ENCODE results near the gene MAP1LC3B2.
A peak's percentile ranks its signal among the peaks of the same experiment; 100 is the strongest.

MAP1LC3B2 gene

GRCh38 chr12:116589581-116589980 lies 30.4 kb downstream of the MAP1LC3B2 start:
- H3K27ac ChIP-seq (ENCODE audit: poor library complexity, severe bottlenecking): no peak overlapping the region
- TF ChIP-seq, protein P1, sequence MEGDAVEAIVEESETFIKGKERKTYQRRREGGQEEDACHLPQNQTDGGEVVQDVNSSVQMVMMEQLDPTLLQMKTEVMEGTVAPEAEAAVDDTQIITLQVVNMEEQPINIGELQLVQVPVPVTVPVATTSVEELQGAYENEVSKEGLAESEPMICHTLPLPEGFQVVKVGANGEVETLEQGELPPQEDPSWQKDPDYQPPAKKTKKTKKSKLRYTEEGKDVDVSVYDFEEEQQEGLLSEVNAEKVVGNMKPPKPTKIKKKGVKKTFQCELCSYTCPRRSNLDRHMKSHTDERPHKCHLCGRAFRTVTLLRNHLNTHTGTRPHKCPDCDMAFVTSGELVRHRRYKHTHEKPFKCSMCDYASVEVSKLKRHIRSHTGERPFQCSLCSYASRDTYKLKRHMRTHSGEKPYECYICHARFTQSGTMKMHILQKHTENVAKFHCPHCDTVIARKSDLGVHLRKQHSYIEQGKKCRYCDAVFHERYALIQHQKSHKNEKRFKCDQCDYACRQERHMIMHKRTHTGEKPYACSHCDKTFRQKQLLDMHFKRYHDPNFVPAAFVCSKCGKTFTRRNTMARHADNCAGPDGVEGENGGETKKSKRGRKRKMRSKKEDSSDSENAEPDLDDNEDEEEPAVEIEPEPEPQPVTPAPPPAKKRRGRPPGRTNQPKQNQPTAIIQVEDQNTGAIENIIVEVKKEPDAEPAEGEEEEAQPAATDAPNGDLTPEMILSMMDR (IDR thresholded peaks at IDR 0.05; ENCODE audit: poor library complexity, severe bottlenecking): no peak
- H3K4me3 ChIP-seq (ENCODE audit: severe bottlenecking): no peak overlapping the region
- H3K27me3 ChIP-seq (ENCODE audit: insufficient read depth, poor library complexity, severe bottlenecking): no peaks in the 10 kb centered on the region
- H3K36me3 ChIP-seq (ENCODE audit: low read depth): no peaks in the 10 kb centered on the region
- ATAC-seq (ENCODE audit: low read depth) (no peak), DNase-seq (ENCODE audit: low spot score) (no peak)
- no peaks in the 10 kb centered on the region for H3K9me3 ChIP-seq (ENCODE audit: severe bottlenecking)
- H3K4me1 ChIP-seq (ENCODE audit: insufficient read depth, poor library complexity, severe bottlenecking): no peaks in the 10 kb centered on the region

GRCh38 chr12:116590561-116590960 lies 31.4 kb downstream of the MAP1LC3B2 start:
- Histone ChIP-seq H3K36me3 (ENCODE audit: low read depth) (no peaks in the 10 kb centered on the region), H3K27ac (ENCODE audit: poor library complexity, severe bottlenecking) (no peak overlapping the region), H3K27me3 (ENCODE audit: insufficient read depth, poor library complexity, severe bottlenecking) (no peaks in the 10 kb centered on the region), H3K4me3 (ENCODE audit: severe bottlenecking) (no peak overlapping the region), H3K4me1 (ENCODE audit: insufficient read depth, poor library complexity, severe bottlenecking) (no peaks in the 10 kb centered on the region), H3K9me3 (ENCODE audit: severe bottlenecking) (no peaks in the 10 kb centered on the region)
- DNase-seq (ENCODE audit: low spot score) (no peak), ATAC-seq (ENCODE audit: low read depth) (peak; percentile 14; the same call in 1 of the 3 replicates)
- TF ChIP-seq, protein P1 (IDR thresholded peaks at IDR 0.05; ENCODE audit: poor library complexity, severe bottlenecking): no peak

GRCh38 chr12:116591855-116592637 lies 32.9 kb downstream of the MAP1LC3B2 start:
- DNase-seq (ENCODE audit: low spot score) (no peak), ATAC-seq (ENCODE audit: low read depth) (no peak)
- Histone ChIP-seq H3K27ac (ENCODE audit: poor library complexity, severe bottlenecking) (no peak overlapping the region), H3K36me3 (ENCODE audit: low read depth) (no peaks in the 10 kb centered on the region), H3K4me1 (ENCODE audit: insufficient read depth, poor library complexity, severe bottlenecking) (no peaks in the 10 kb centered on the region), H3K27me3 (ENCODE audit: insufficient read depth, poor library complexity, severe bottlenecking) (no peaks in the 10 kb centered on the region), H3K4me3 (ENCODE audit: severe bottlenecking) (no peak overlapping the region), H3K9me3 (ENCODE audit: severe bottlenecking) (no peaks in the 10 kb centered on the region)
- TF ChIP-seq, protein P1 (IDR thresholded peaks at IDR 0.05; ENCODE audit: poor library complexity, severe bottlenecking): no peak

DNA sequence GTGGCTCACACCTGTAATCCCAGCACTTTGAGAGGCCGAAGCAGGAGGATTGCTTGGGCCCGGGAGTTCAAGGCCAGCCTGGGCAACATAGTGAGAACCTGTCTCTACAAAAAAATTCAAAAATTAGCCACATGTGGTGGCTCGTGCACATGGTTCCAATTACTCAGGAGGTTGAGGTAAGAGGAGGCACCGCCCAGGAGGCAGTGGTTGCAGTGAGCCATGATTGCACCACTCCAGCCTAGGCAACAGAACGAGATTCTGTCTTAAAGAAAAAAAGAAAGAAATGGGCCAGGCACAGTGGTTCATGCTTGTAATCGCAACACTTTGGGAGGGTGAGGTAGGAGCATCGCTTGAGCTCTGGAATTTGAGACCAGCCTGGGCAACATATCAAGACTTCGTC lies 33.5 kb downstream of the MAP1LC3B2 start:
- H3K27me3 ChIP-seq (ENCODE audit: insufficient read depth, poor library complexity, severe bottlenecking): no peaks in the 10 kb centered on the region
- H3K27ac ChIP-seq (ENCODE audit: poor library complexity, severe bottlenecking): no peak overlapping the region
- H3K4me1 ChIP-seq (ENCODE audit: insufficient read depth, poor library complexity, severe bottlenecking): no peaks in the 10 kb centered on the region
- H3K36me3 ChIP-seq (ENCODE audit: low read depth): no peaks in the 10 kb centered on the region
- TF ChIP-seq, protein P1 (IDR thresholded peaks at IDR 0.05; ENCODE audit: poor library complexity, severe bottlenecking): no peak
- no peak for DNase-seq (ENCODE audit: low spot score)
- no peaks in the 10 kb centered on the region for H3K9me3 ChIP-seq (ENCODE audit: severe bottlenecking)
- no peak overlapping the region for H3K4me3 ChIP-seq (ENCODE audit: severe bottlenecking)
- ATAC-seq (ENCODE audit: low read depth): no peak
